Cardiac fibroblast (primary cell): Measurements from ENCODE around the gene MICU2.

Source experiments
- DNase-seq, 2 donors: peaks; one replicate each; pipeline versions ENCODE4 v3.0.0 to v3.0.0-alpha.2; 2010; ENCODE audit warnings: low read depth in 2 of 2
- H3K4me3 ChIP-seq, 2 donors: replicated peaks in 1 of 2; 1 replicate in 1 of 2; 2 replicates in 1 of 2; pipeline ENCODE4 v1.5.1; 2011; ENCODE audit warnings: low read depth in 2 of 2, low read length in 2 of 2, mild to moderate bottlenecking in 2 of 2, moderate library complexity in 1 of 2
- CTCF ChIP-seq: IDR thresholded peaks from one replicate; pipeline ENCODE4 v1.5.1; 2011; ENCODE audit warnings: low read depth, mild to moderate bottlenecking, low read length, inconsistent platforms

Gene MICU2

DNA sequence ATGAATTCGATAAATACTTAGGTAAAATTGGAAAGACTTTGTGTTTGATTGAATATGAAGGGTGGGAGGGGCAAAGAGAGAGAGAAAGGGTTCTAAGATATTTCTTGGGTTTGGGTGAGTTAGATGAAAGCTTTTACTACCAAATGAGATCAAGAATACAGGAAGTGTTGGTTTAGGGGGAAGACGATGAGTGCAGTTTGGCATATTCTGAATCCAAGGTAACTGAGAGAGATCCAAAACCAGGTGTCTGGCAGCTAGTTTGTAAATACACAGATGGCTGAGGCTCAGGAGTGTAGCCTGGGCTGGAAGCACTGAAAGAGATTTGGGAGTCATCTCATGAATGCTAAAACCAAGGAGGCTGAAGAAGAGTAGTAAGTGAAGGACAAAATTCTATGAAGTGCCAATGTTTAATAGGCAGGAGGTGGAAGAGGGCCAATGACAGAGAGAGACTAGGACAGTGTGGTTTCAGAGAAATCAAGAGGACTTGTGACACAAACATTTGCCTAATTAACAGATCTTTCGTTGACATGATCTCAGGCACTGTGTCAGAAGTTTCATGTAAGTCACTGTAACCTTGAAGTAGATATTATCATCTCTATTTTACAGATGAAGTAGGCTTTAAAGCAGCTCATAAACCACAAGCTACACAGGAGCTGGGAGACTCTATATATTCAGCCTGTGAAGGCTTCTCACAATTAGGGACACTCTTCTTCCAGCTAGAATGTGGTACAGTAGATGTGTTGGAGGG is 74.7 kb downstream of the MICU2 start:
- no peak overlapping the region for H3K4me3 ChIP-seq
- DNase-seq, result no peak
- TF ChIP-seq CTCF, result no peak

- DNase-seq, result peak; percentile 52 to 59
- no peak for TF ChIP-seq CTCF
- no peak overlapping the region for H3K4me3 ChIP-seq
Observed at GRCh38 chr13:21528616-21529015, 75.4 kb downstream of the MICU2 start.

- no peak for TF ChIP-seq CTCF
- H3K4me3 ChIP-seq, result no peak overlapping the region
- DNase-seq, result no peak
Observed at GRCh38 chr13:21526707-21527540, 77.0 kb downstream of the MICU2 start.

GRCh38 chr13:21522847-21523246 is 81.1 kb downstream of the MICU2 start:
- no peak for TF ChIP-seq CTCF
- no peak for DNase-seq
- H3K4me3 ChIP-seq, result no peak overlapping the region

DNA sequence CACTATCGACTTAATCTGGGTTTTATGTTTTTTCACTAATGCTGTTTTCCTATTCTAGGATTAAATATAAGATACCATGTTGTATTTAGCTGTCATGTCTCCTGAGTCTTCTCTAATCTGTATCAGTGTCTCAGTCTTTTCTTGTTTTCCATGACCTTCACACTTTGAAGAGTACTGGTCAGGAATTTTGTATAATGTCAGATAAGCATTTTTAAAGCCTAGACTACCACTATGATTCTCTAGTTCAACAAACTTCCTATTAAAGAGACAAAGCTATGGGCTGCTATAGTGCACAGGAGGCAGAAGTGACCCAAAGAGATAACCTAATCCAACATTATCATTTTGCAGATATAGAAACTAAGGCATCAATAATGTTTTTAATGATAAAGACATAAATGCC is 81.8 kb downstream of the MICU2 start:
- DNase-seq, result no peak
- H3K4me3 ChIP-seq, result no peak overlapping the region
- TF ChIP-seq CTCF, result no peak

DNA sequence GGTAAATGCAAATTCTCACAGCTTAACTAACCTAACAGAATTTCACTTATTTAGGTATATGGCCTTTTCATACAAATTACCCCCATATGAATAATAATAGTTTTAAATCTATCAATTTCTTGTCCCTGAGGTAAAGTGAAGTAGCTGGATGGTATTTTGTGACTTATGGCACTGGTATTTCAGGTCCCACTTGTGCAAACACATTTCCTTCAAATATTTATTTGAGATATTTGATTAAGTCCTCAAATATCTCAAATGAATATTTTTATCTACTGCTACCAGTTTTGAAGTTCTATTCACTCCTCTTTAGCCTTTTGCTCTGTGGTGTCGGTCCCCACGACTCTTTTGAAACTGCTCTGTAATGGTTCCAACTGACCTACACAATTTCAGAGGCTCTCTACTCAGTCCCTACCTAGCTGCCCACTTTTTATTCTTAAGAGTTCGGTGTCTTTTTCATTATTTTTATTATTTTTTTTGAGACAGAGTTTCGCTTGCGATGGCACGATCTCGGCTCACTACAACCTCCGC is 85.3 kb downstream of the MICU2 start:
- H3K4me3 ChIP-seq, result no peak overlapping the region
- no peak for DNase-seq
- TF ChIP-seq CTCF, result no peak
